Measurements from ENCODE around the gene NR6A1. TPM values are rescaled to one million over a fixed set of nuclear protein-coding genes. Genes with fewer than 3 reads are reported as not detected.

Gene NR6A1
- total RNA-seq, 1 donor from 2014 or later, result 63.8 TPM

DNA sequence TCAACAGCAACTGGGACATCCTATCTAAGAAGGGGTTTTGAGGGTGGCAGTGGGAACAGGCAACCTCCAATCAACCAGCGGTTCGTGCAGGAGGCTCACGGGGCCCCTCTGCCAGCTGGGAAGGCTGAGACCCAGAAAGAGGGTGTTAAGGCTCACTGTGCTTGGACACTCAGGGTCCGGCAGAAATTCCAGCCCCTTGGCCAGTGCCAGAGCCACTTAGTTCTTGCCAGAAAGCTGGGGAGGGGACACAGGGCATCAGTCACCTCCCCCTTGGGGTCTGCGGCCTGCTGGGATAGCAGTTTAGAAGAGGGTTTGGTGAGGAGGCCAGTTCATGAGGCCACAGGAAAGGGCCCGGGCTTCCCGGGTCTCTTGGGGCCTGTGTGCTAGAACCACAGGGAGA, 300.4 kb downstream of the NR6A1 start:
- Mint-ChIP-seq H3K4me3 (ENCODE audit: unreplicated experiment) (no peak overlapping the region), H3K36me3 (ENCODE audit: low read depth, unreplicated experiment) (no peaks in the 10 kb centered on the region), H3K27me3 (ENCODE audit: unreplicated experiment) (peaks cover 14% of the 10 kb centered on the region), H3K27ac (ENCODE audit: unreplicated experiment) (no peak overlapping the region), H3K9me3 (ENCODE audit: unreplicated experiment) (no peaks in the 10 kb centered on the region), H3K4me1 (ENCODE audit: unreplicated experiment) (peaks cover 2% of the 10 kb centered on the region)
- no peak for DNase-seq (ENCODE audit: low spot score)
- TF ChIP-seq, protein P1, sequence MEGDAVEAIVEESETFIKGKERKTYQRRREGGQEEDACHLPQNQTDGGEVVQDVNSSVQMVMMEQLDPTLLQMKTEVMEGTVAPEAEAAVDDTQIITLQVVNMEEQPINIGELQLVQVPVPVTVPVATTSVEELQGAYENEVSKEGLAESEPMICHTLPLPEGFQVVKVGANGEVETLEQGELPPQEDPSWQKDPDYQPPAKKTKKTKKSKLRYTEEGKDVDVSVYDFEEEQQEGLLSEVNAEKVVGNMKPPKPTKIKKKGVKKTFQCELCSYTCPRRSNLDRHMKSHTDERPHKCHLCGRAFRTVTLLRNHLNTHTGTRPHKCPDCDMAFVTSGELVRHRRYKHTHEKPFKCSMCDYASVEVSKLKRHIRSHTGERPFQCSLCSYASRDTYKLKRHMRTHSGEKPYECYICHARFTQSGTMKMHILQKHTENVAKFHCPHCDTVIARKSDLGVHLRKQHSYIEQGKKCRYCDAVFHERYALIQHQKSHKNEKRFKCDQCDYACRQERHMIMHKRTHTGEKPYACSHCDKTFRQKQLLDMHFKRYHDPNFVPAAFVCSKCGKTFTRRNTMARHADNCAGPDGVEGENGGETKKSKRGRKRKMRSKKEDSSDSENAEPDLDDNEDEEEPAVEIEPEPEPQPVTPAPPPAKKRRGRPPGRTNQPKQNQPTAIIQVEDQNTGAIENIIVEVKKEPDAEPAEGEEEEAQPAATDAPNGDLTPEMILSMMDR (IDR thresholded peaks at IDR 0.05; ENCODE audit: unreplicated experiment), result no peak

- Mint-ChIP-seq H3K9me3 (ENCODE audit: unreplicated experiment) (no peaks in the 10 kb centered on the region), H3K36me3 (ENCODE audit: low read depth, unreplicated experiment) (no peaks in the 10 kb centered on the region), H3K27me3 (ENCODE audit: unreplicated experiment) (peaks cover 14% of the 10 kb centered on the region), H3K4me1 (ENCODE audit: unreplicated experiment) (peaks cover 2% of the 10 kb centered on the region), H3K27ac (ENCODE audit: unreplicated experiment) (no peak overlapping the region), H3K4me3 (ENCODE audit: unreplicated experiment) (no peak overlapping the region)
- TF ChIP-seq, protein P1 (IDR thresholded peaks at IDR 0.05; ENCODE audit: unreplicated experiment), result no peak
- no peak for DNase-seq (ENCODE audit: low spot score)
Measured at GRCh38 chr9:124470306-124470705, 300.8 kb downstream of the NR6A1 start.

DNA sequence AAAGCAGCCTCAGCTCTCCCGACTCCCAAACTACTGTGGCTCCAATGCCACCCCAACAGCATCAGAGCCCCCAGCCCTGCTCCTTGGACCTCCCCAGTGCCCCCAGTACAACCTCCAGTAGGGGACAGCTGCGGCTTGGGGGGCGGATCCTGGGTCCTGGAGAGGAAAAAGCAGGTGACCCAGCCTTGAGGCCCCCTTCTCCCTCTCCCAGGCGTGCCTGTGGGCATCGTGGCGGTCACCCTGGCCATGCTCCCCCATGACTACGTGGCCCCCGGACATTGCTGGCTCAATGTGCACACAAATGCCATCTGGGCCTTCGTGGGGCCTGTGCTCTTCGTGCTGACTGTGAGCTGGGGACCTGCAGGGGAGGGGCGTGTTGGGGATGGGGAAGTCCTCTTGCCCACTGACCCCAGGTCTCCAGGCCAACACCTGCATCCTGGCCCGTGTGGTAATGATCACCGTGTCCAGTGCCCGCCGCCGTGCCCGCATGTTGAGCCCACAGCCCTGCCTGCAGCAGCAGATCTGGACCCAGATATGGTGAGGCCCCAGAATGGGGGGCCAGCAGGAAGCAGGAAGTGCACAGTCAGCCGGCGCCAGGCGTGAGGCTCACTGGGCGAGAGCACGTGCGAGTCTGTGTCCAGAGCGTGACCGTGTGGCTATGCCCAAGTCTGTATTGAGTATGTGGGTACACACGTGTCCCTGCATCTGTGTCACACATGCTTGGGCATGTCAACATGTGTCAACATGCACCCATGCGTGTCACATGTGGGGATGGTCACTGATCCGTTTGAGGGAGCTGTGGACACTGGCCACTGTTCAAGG, 301.9 kb downstream of the NR6A1 start:
- peaks cover 16% of the 10 kb centered on the region for H3K27me3 Mint-ChIP-seq (ENCODE audit: unreplicated experiment)
- H3K4me3 Mint-ChIP-seq (ENCODE audit: unreplicated experiment), result no peak overlapping the region
- TF ChIP-seq, protein P1 (IDR thresholded peaks at IDR 0.05; ENCODE audit: unreplicated experiment), result no peak
- no peak overlapping the region for H3K27ac Mint-ChIP-seq (ENCODE audit: unreplicated experiment)
- no peaks in the 10 kb centered on the region for H3K36me3 Mint-ChIP-seq (ENCODE audit: low read depth, unreplicated experiment)
- peaks cover 2% of the 10 kb centered on the region for H3K4me1 Mint-ChIP-seq (ENCODE audit: unreplicated experiment)
- no peak for DNase-seq (ENCODE audit: low spot score)
- no peaks in the 10 kb centered on the region for H3K9me3 Mint-ChIP-seq (ENCODE audit: unreplicated experiment)

GRCh38 chr9:124468061-124468740, 302.9 kb downstream of the NR6A1 start:
- TF ChIP-seq, protein P1 (IDR thresholded peaks at IDR 0.05; ENCODE audit: unreplicated experiment), result no peak
- Mint-ChIP-seq H3K27me3 (ENCODE audit: unreplicated experiment) (peaks cover 10% of the 10 kb centered on the region), H3K36me3 (ENCODE audit: low read depth, unreplicated experiment) (no peaks in the 10 kb centered on the region), H3K27ac (ENCODE audit: unreplicated experiment) (no peak overlapping the region), H3K4me1 (ENCODE audit: unreplicated experiment) (peaks cover 2% of the 10 kb centered on the region), H3K4me3 (ENCODE audit: unreplicated experiment) (no peak overlapping the region), H3K9me3 (ENCODE audit: unreplicated experiment) (no peaks in the 10 kb centered on the region)
- DNase-seq (ENCODE audit: low spot score), result no peak

Measured in endothelial cell (in vitro differentiated cells).